Endodermal cell (in vitro differentiated cells): ENCODE results near the gene MYL6. TPM values are rescaled to one million over a fixed set of nuclear protein-coding genes. Genes with fewer than 3 reads are reported as not detected.
A peak's percentile ranks its signal among the peaks of the same experiment; 100 is the strongest.

Experiments
- DNase-seq: peaks from one replicate; pipeline ENCODE4 v3.0.0-alpha.2; 2017
- H3K27ac ChIP-seq: 2 replicates; pipeline ENCODE4 v1.5.1; 2013; ENCODE audit warnings: mild to moderate bottlenecking, low read depth, low read length, moderate library complexity
- H3K27me3 ChIP-seq: 2 replicates; pipeline ENCODE4 v1.6.1; 2013; ENCODE audit warnings: mild to moderate bottlenecking, low read length, moderate library complexity; ENCODE audit not compliant: insufficient read depth, control insufficient read depth, poor library complexity, severe bottlenecking
- H3K36me3 ChIP-seq: 2 replicates; pipeline ENCODE4 v1.7.0; 2013; ENCODE audit warnings: mild to moderate bottlenecking, low read length, moderate library complexity; ENCODE audit not compliant: control insufficient read depth, insufficient read depth
- H3K4me1 ChIP-seq: one replicate; pipeline ENCODE4 v1.7.0; 2013; ENCODE audit warnings: low read length; ENCODE audit not compliant: control insufficient read depth, insufficient read depth
- H3K4me3 ChIP-seq: 2 replicates; pipeline ENCODE4 v1.5.1; 2013; ENCODE audit warnings: mild to moderate bottlenecking, low read length, moderate library complexity
- H3K9ac ChIP-seq: 2 replicates; pipeline ENCODE4 v1.6.1; 2013; ENCODE audit warnings: mild to moderate bottlenecking, low read length, moderate library complexity; ENCODE audit not compliant: poor library complexity, severe bottlenecking; ENCODE audit errors: extremely low read depth
- H3K9me3 ChIP-seq: 2 replicates; pipeline ENCODE4 v1.6.1; 2013; ENCODE audit warnings: mild to moderate bottlenecking, low read length, moderate library complexity; ENCODE audit not compliant: control insufficient read depth
- H3K27ac Mint-ChIP-seq: 2 replicates; pipeline ENCODE4 v1.8.0; 2020; ENCODE audit warnings: mixed read lengths
- H3K27me3 Mint-ChIP-seq: 2 replicates; pipeline ENCODE4 v1.8.0; 2021; ENCODE audit warnings: mild to moderate bottlenecking, mixed read lengths; ENCODE audit not compliant: insufficient read depth
- H3K36me3 Mint-ChIP-seq: 2 replicates; pipeline ENCODE4 v1.8.0; 2020; ENCODE audit warnings: low read depth, mixed read lengths
- H3K4me1 Mint-ChIP-seq: 2 replicates; pipeline ENCODE4 v1.8.0; 2020; ENCODE audit warnings: mixed read lengths
- H3K4me3 Mint-ChIP-seq: 2 replicates; pipeline ENCODE4 v1.8.0; 2020; ENCODE audit warnings: mild to moderate bottlenecking, moderate library complexity, mixed read lengths
- H3K9me3 Mint-ChIP-seq: 2 replicates; pipeline ENCODE4 v1.8.0; 2020; ENCODE audit warnings: mild to moderate bottlenecking, mixed read lengths
- CTCF ChIP-seq: fragments of 200-600 bp; sonication (generic); conservative IDR thresholded peaks from 2 replicates; pipeline ENCODE4 v1.5.0; 2021; ENCODE audit warnings: antibody characterized with exemption, mild to moderate bottlenecking
- WGBS, 2 experiments: methylation state at CpG; one replicate each; pipeline versions ENCODE4 v1.1.5 to v1.1.7; 2013; ENCODE audit warnings: missing lambda C conversion rate in 2 of 2, mixed read lengths in 1 of 2; ENCODE audit not compliant: insufficient coverage in 1 of 2, insufficient read length in 1 of 2; 5-methylcytosine and 5-hydroxymethylcytosine counted together
- total RNA-seq, 2 donors: library from RNA; stranded (reverse); fragmentation: NEBNext Ultra II Directional in 1 of 2; extraction: Animal tissue kit (Norgen Biotek cat#: 25700) in 1 of 2; gene quantifications; 2 replicates in 1 of 2; 3 replicates in 1 of 2; pipeline ENCODE4 v1.2.1, GENCODE V29; 2021

Gene MYL6
- total RNA-seq, 2 donors from 2014 or later = 1,640 to 1,647 TPM

GRCh38 chr12:56188778-56189098 is 30.6 kb downstream of the MYL6 start:
- peak; percentile 85 for DNase-seq
- peak overlapping the region; percentile 90 for H3K4me3 ChIP-seq
- peaks cover 45% of the 10 kb centered on the region for H3K36me3 ChIP-seq
- no peaks in the 10 kb centered on the region for H3K9me3 ChIP-seq
- Mint-ChIP-seq H3K9me3 (no peaks in the 10 kb centered on the region), H3K27me3 (no peaks in the 10 kb centered on the region), H3K36me3 (peaks cover 37% of the 10 kb centered on the region), H3K27ac (peak overlapping the region; percentile 92), H3K4me3 (peak overlapping the region; percentile 97), H3K4me1 (peaks cover 12% of the 10 kb centered on the region)
- 0% methylated on average over 2 to 17 of the region's 17 CpGs for WGBS, 2 experiments
- TF ChIP-seq CTCF = no peak
- peaks cover 5% of the 10 kb centered on the region for H3K4me1 ChIP-seq
- H3K9ac ChIP-seq = peak overlapping the region; percentile 74
- H3K27me3 ChIP-seq = no peaks in the 10 kb centered on the region
- H3K27ac ChIP-seq = peak overlapping the region; percentile 84

GRCh38 chr12:56189099-56189917 is 31.1 kb downstream of the MYL6 start, which contains the start of gene SMARCC2:
TSS of gene SMARCC2 (minus strand) at chr12:56189483. CDS start at chr12:56189461, 22 bp downstream.
- WGBS, 2 experiments = 0% methylated on average over 21 to 89 of the region's 93 CpGs
- H3K4me3 Mint-ChIP-seq = peak within 1 kb of the TSS; percentile 97
- Histone ChIP-seq H3K27ac (peak within 1 kb of the TSS; percentile 84), H3K4me3 (peak within 1 kb of the TSS; percentile 93), H3K4me1 (peaks cover 5% of the 10 kb centered on the region), H3K36me3 (peaks cover 39% of the 10 kb centered on the region), H3K9ac (peak within 1 kb of the TSS; percentile 74), H3K27me3 (no peaks in the 10 kb centered on the region), H3K9me3 (no peaks in the 10 kb centered on the region)
- H3K4me1 Mint-ChIP-seq = peaks cover 12% of the 10 kb centered on the region
- peaks cover 34% of the 10 kb centered on the region for H3K36me3 Mint-ChIP-seq
- H3K27me3 Mint-ChIP-seq = no peaks in the 10 kb centered on the region
- peak; percentile 98 for DNase-seq
- peak; percentile 87 for TF ChIP-seq CTCF
- H3K9me3 Mint-ChIP-seq = no peaks in the 10 kb centered on the region
- peak within 1 kb of the TSS; percentile 98 for H3K27ac Mint-ChIP-seq

GRCh38 chr12:56189918-56190694 is 31.9 kb downstream of the MYL6 start:
- peaks cover 5% of the 10 kb centered on the region for H3K4me1 ChIP-seq
- H3K27ac ChIP-seq = peak overlapping the region; percentile 3
- 0 to 6% methylated on average over 21 to 39 of the region's 42 CpGs for WGBS, 2 experiments

More at GRCh38 chr12:56189918-56190694, 31.9 kb downstream of the MYL6 start:
- Mint-ChIP-seq H3K4me3 (peak overlapping the region; percentile 97), H3K27me3 (no peaks in the 10 kb centered on the region), H3K9me3 (no peaks in the 10 kb centered on the region), H3K27ac (peak overlapping the region; percentile 98), H3K36me3 (peaks cover 31% of the 10 kb centered on the region), H3K4me1 (peaks cover 12% of the 10 kb centered on the region)
- peak overlapping the region; percentile 93 for H3K4me3 ChIP-seq
- peaks cover 31% of the 10 kb centered on the region for H3K36me3 ChIP-seq
- no peaks in the 10 kb centered on the region for H3K9me3 ChIP-seq
- H3K9ac ChIP-seq = peak overlapping the region; percentile 68
- no peaks in the 10 kb centered on the region for H3K27me3 ChIP-seq
- DNase-seq = peak; percentile 99
- TF ChIP-seq CTCF = peak; percentile 38
